SK-N-SH (cell line): ENCODE results near the gene SLC13A1.

Experiments
- REST ChIP-seq: IDR thresholded peaks from 2 replicates; pipeline ENCODE4 v1.6.1; 2012; ENCODE audit warnings: mild to moderate bottlenecking, low read depth, low read length, moderate library complexity
- SIN3A ChIP-seq: IDR thresholded peaks from 2 replicates; pipeline ENCODE4 v1.6.1; 2012; ENCODE audit warnings: low read depth, mild to moderate bottlenecking, low read length, moderate library complexity, borderline replicate concordance

DNA sequence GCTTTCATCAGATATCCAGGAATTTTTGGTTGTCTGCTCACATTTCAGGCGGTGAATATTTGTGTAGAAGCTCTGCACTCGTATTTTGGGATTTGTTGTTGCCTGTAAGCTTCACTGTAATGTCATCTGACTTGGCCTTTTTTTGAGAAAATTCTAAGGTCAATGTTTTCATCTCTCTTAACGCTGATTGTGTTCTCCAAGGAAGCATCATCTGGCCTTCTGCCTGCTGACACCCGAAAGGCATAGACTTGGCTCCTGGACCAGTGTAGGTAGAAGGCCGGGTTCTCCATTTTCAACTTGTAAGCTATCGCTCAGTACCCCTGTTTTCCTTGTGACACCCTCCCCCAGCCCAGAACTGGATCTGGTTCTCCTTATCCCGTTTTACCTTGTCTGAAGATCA, 44.2 kb downstream of the SLC13A1 start:
- TF ChIP-seq REST (no peak), SIN3A (no peak)
